Raji (cell line): ENCODE data around the gene HRH3.

ENCODE experiments used
- POLR2A ChIP-seq: IDR thresholded peaks from 2 replicates; pipeline ENCODE4 v1.6.1; 2011; ENCODE audit warnings: low read depth, low read length, control low read depth; ENCODE audit not compliant: insufficient read depth

The HRH3 gene

GRCh38 chr20:62248890-62249560, 28.9 kb upstream of the HRH3 start:
- TF ChIP-seq POLR2A, result no peak

- no peak for TF ChIP-seq POLR2A
Measured at GRCh38 chr20:62246872-62247652, 27.0 kb upstream of the HRH3 start.

GRCh38 chr20:62246431-62246830, 26.4 kb upstream of the HRH3 start:
- TF ChIP-seq POLR2A, result no peak

GRCh38 chr20:62245911-62246280, 25.8 kb upstream of the HRH3 start:
- no peak for TF ChIP-seq POLR2A

GRCh38 chr20:62244644-62245108, 24.6 kb upstream of the HRH3 start:
- no peak for TF ChIP-seq POLR2A

GRCh38 chr20:62243906-62244515, 23.9 kb upstream of the HRH3 start:
- TF ChIP-seq POLR2A, result no peak

- TF ChIP-seq POLR2A, result no peak
Measured at GRCh38 chr20:62243106-62243505, 23.0 kb upstream of the HRH3 start.

GRCh38 chr20:62242176-62242575, 22.1 kb upstream of the HRH3 start:
- no peak for TF ChIP-seq POLR2A

- TF ChIP-seq POLR2A, result no peak
Measured at GRCh38 chr20:62241506-62241905, 21.4 kb upstream of the HRH3 start.

- TF ChIP-seq POLR2A, result no peak
Measured at GRCh38 chr20:62240020-62240685, 20.1 kb upstream of the HRH3 start.

GRCh38 chr20:62239278-62239879, 19.3 kb upstream of the HRH3 start:
- TF ChIP-seq POLR2A, result no peak

- no peak for TF ChIP-seq POLR2A
Measured at GRCh38 chr20:62238569-62239277, 18.6 kb upstream of the HRH3 start.

GRCh38 chr20:62237801-62238568, 17.9 kb upstream of the HRH3 start, which contains the start of gene OSBPL2:
Gene OSBPL2 (plus strand): TSS chr20:62238521. CDS start chr20:62256185, 17,664 bp downstream.
- TF ChIP-seq POLR2A, result peak; percentile 48; the same call in 1 of the 2 replicates

GRCh38 chr20:62237514-62237800, 17.4 kb upstream of the HRH3 start:
- no peak for TF ChIP-seq POLR2A
